NT2/D1 (cell line): ENCODE results near the gene SAMD10.

Experiments used
- SUZ12 ChIP-seq: IDR thresholded peaks from 2 replicates; pipeline ENCODE4 v1.6.1; 2011; ENCODE audit not compliant: insufficient read length, insufficient read depth; ENCODE audit errors: extremely low read depth
- YY1 ChIP-seq: IDR thresholded peaks from 2 replicates; pipeline ENCODE4 v1.6.1; 2011; ENCODE audit not compliant: insufficient read length, insufficient read depth
- ZNF274 ChIP-seq: IDR thresholded peaks from 2 replicates; pipeline ENCODE4 v1.6.1; 2011; ENCODE audit warnings: mild to moderate bottlenecking, low read depth, low read length

DNA sequence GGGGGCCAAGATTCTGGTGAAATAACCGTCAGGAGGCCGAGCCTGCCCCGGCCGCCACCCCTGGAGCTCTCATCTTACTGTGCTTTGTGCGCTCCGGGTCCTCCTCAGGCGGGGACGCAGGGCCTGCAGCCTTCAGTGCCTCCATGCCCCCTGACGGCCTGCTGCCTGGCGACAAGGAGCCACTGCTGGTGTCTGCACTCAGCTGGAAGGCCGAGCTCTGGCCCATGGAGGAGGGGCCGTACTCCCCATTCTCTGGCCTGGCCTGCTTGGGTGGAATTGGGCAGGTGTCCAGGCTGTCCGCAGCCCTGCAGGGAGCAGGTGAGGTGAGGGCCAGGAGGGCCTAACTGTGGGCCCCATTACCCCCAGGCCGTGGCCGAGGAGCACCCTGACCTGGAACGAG is 15.0 kb downstream of the SAMD10 start:
- TF ChIP-seq YY1 (no peak), ZNF274 (no peak), SUZ12 (no peak)
